GM21576 (cell line): ENCODE data around the gene AP3S1.
A peak's percentile ranks its signal among the peaks of the same experiment; 100 is the strongest.
"Not testable (repeated sequence)": the region's sequence is repeated elsewhere in the genome, so short reads cannot be mapped to it uniquely, and the experiment has no call there.

Experiments
- ATAC-seq: cut with Tn5 transposase; IDR thresholded peaks from one replicate; pipeline ENCODE4 v1.9.1; 2021; ENCODE audit warnings: mild to moderate bottlenecking, moderate library complexity; ENCODE audit not compliant: unreplicated experiment

AP3S1 gene

DNA sequence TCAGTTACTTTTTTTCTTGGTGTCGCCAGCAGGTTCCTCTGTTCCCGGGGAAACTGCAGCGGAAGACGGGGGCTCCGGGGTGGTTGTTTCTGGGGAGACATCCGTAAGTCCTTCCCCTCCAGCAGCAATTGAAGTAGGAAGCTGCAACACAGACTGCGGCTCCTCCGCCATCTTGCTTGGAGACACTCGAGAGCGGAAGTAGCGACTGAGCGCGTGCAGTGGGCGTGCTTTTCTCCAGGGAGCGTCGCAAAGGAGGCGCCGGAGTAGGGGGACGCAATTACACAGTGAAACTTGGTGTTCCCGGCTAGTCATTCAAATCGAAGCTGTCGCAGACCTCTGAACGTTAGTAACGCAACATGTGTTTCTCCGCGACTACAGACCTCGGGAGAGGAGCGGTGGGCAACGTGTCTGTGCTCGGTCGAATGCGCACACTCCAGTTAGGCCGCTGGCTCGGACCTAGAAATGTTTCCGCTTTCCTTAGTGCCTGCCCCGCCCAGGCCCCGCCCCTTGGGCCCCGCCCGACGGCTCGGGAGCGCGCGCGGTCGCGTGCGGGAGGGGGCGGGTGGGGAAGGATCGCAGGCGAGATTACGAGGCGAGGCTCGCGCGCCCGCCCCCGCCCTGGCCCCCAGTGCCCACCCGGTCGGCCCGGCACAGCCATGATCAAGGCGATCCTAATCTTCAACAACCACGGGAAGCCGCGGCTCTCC is at the start of gene AP3S1, which contains the start of gene ATG12:
Gene AP3S1 (plus strand): TSS at position 554 of the 707 bp plus-strand sequence. CDS start 103 bp downstream, at position 657.
Gene ATG12 (minus strand): TSS at position 184 of the 707 bp plus-strand sequence. CDS start 13 bp downstream, at position 171.
- ATAC-seq = peak; percentile 81

DNA sequence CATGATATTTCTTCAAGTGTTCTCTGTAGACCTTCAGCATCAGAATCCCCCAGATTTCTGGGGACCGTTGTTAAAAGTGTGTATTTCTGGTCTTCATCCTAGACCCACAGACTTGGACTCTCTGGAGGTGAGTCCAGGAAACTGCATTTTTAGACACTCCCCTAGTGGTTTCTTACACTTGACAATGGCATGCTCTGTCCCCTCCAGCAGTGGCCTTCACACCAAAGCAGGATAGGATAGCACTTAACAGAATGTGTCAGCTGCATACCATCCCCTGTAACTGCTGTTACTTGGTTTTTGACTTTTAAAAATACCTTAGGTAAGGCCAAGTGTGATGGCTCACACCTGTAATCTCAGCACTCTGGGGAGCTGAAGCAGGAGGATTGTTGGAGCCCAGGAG is 46.0 kb upstream of the AP3S1 start:
- ATAC-seq = no peak

DNA sequence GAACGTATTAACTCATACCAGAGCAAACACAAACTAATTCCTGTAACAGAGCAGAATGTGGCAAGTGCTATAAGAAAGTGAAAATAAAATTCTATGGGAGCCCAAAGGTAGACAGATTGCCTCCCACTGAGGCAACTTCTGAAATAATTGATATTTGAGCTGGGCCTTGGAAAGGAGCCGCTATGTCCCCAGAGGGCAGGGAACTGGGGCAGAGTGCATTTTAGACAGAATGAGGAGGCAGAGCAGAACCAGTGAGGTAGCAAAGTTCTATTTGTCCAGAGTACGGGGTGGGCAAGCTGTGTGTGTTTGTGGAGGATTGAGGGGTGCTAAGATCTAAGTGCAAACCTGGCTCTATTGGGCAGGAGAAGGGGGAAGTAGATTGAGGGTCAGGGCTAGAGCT is 45.1 kb upstream of the AP3S1 start:
- no peak for ATAC-seq

DNA sequence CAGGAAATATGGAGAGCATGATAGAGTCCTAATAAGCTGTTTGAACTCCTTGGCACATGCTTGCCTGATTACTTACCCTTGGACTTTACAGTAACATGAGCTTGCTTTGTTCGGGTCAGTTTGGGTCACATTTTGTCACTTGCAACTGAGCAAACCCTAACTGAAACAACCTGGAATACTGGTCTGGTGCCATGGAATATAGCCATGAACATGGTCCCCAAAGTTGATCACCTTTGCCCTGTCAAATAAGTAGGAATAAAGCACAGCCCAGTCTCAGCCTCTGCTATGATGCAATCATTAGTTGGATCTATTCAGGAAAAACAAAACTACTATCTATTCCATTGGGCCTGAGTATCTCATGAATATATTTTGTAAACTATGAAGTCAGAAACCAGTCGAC is 43.5 kb upstream of the AP3S1 start:
- no peak for ATAC-seq

DNA sequence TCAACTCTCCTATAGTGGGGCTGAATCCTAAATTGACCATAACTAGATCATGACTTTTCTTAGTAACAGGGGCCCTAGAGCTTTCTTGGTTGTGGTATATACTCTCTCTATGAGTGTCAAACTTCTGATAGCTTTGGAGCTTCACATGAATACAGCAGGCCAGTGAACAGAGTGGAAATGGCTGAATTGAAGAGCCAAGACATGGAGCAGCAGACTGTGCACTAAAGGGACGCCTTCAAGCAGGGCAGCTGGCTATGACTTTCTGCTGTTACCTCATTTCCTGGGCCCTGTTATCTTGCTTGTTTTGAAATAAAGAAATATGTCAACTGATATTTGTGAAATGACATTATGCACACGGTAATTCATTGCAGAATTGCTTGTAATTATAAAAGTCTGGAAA is 41.6 kb upstream of the AP3S1 start:
- ATAC-seq = no peak

DNA sequence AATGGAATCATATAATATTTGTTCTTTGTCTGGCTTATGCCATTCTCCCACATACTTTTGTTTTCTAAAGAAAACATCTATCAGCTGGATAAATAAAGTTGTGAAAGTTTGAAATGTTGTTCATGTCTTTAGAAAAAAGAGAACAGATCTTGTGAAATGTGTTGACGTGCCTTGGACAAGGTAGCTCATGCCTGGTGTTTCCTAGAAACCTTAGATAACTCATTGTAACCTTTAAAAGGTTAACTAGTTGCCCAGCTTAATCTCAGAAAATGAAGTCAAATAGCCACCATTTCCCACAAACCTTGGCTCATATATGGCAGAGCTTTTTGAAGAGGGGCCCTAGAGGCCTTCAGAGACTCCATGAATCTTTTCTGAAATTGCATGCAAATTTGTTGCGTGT is 40.6 kb upstream of the AP3S1 start:
- no peak for ATAC-seq

DNA sequence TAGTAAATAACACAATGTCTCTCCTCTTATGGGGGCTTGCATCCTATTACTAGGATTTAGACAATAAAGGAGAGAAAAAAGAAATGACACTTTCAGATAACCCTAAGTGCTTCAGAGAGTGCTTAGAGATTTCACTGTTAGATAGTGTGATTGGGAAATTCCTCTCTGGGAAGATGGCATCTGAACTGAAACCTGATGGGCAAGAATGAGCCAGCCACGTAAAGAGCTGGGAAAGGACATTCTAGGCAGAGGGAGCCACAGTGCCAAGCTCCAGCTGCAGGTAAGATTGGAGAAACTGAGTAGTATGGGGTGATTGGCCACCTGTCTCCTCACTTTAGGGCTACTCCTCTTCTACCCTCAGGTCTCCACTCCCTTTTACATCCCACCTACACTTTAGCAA is 39.8 kb upstream of the AP3S1 start:
- ATAC-seq = no peak

DNA sequence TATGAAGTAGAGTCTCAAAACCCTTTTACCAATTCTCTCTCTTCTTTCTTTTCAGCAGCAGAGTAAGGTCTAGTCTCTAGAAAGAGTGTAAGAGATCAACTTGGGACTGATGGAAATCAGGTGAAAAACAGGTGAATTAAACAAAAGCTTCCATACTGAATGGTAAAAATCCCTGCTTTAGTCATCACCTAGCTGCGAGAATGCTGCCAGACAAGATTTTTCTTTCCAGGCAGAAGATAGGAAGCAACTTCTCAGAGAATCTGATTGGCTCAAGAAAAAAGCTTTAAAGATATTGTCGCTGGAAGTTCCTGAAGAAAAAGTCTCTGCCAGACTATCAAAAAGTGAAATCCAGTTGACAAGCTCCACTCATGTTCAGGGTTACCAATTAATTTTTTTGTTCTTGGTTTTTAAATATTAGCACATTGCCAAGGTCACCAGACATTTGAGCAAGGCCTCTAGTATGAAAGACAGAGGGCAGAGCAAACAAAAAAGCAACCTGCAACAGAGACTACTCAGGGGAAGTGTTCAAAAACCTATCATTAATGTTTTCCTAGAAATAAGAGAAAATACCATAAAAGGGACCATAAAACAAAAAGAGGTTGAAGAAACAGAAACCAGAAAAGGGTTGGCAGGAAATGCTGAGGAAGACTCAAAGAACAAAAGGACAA is 34.6 kb upstream of the AP3S1 start:
- ATAC-seq = no peak

DNA sequence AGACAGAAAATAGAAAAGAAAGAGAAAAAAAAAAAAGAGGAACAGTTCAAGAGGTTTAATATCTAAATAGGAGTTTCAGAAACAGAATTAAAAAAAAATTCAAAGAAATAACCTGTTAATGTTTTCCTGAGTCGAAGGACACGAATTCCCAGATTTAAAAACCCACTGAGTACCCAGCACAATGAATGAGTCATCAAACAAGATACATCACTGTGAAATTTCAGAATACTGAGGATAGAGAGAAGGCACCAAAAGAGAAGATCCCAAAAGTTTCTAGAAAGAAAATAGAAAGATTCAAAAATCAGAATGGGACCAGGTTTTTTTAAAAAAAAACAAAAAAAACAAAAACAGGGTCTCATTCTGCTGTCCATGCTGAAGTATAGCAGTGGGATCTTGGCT is 34.1 kb upstream of the AP3S1 start:
- ATAC-seq = no peak

DNA sequence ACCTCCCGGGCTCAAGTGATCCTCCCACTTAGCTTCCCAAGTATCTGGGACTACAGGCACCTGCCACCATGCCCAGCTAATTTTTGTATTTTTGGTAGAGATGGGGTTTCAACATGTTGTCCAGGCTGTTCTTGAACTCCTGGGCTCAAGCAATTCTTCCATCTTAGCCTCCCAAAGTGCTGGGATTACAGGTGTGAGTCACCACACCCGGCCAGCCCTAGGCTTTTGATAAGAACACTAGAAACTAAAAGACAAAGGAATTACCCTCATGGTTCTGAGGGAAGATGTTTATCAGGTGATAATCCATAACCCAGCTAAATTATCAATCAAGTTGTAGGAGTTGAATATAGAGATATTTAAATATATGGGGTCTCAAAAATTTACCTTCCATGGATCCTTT is 33.7 kb upstream of the AP3S1 start:
- ATAC-seq = not testable (repeated sequence)

DNA sequence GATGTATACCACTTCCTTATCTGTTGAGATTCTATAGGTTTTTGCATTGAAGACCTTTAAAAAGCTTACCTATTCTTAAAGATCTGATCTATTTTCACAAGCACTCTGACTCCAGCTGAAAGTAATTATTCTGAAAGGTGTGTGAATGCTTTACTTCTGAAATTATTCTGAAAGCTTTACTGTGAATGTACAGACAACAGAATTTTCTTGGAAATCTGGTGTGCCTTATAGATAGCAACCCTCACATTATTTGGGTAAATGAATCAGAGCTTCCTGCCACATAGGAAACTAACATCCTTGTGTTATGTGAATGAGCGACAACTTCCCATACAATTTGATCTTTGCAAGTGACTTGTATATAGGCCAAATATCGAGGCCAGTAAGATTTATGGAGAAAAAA is 31.8 kb upstream of the AP3S1 start:
- ATAC-seq = no peak

DNA sequence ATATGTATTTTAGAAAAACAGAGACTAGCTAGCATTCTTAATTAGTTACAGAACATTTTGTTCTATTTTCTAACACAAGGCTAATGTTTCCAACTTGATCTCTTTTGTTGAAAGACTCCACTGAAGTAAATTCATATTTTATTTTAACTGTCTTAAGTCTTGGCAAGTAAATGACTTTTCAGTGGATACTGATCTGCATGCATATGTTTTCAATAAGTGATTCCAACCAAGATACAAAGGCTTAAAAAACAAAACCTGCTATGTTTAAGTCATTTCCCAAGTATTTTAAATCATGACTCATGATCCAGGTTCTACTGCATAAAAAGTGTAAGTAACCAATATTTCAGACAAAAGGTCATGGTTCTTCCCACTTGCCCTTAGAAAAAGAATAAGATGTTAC is 31.0 kb upstream of the AP3S1 start:
- ATAC-seq = no peak

DNA sequence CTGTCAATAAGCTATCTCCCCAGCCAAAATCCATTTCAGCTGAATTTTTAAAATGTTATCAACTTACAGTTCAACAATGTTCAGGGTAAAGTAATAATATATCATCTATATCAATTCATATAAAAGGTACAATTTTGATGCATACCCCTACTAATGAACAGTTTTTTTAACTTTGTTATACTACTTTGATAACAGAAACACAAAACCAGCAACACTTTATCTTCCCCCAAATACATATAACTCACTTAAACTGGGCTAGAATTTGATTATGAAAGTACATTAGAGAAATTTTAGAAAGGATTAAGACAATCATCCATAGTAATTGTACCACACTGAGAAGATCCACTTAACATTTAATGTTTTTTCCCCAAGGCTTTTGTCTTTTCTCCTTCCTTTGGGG is 30.3 kb upstream of the AP3S1 start:
- no peak for ATAC-seq

DNA sequence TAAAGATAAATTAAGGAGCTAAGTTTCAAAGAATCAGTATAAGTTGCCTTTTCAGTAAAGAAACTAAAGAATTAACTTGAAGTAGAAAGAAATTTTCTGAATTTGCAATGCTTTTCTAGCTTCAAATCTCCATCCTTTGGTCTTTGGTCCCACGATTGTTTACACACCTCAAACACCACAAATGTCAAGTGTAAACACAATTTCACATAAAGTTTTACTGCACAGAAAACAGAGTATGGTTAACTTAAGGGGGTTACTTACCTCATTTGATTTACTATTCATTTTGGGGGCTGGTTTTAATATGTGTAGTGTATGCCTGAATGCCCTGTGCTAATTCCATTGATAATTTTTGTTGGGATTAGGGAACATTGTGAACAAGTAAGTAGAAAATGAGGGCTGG is 29.4 kb upstream of the AP3S1 start:
- ATAC-seq = no peak

DNA sequence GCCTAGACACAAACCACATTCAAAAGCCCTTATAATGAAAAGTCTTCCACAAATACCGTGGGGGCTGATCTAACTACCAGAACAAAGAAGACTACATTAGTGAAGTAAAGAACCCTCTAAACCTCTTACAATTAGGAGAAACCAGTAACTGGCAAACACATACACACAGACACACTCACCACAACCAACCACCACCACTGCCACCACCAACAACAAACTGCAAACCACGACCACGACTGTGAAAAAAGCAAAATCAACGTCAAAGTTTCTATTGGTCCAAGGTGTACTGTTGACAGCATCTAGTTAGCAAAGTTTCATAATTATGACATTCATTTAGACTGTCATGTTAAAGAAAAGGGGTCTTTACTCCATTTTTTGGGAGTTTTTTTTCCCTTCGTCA is 28.0 kb upstream of the AP3S1 start:
- ATAC-seq = no peak

DNA sequence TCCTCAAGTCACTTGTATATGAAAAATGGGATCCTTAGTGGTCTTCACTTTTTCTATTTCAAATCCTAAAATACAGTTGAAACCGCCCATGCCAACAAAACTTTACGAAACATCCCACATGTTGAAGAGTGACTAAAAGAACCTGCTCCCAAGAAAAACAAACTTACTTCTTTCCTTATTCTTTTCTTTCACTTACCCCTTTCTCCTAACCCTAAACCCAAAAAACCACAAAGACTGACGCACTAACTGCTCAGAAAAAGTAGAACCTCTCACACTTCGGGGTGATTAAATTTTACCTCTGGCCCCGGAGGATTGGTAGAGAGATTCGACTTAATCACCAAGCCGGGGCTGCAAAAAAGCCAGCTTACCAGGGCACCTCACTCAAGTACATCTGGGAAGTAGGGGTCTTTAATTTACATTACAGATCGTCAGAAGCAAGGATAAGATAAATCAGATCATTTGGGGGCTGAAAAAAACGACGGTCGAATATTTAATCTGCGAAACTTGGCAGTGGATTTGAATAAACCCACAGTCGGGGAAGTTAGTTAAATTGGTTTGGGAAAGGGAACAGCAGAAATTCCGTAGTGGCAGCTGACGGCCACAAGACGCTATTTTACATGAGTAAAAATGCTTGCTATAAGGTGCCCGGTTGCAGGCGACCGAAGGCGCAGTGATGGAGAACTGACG is 26.6 kb upstream of the AP3S1 start:
- peak; percentile 21 for ATAC-seq

DNA sequence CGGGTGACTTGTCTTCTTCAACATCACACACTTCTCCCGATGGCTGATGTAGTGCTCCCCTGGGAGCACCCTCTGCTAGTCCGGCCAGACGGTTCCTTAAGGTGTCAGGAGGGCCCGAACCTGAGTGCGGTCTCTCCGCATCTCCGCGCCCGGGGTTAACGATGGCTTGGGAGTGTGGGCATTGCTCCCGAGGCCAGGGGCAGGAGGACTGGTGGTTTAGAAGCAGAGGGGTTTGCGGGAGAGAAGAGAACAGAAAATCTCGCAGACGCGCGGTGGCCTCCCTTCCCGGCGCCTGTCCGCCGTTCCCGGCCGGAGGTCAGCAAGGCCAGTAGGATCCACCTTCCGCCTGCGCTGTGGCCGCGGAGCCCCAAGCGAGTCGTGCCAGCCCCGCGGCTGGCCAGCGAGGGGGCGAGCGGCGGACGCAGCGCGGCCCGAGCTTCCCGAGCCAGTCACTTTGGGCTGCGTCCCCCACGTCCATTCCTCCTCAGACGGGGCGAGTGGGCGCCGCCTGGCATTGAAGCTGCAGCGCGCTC is 26.0 kb upstream of the AP3S1 start:
- no peak for ATAC-seq

DNA sequence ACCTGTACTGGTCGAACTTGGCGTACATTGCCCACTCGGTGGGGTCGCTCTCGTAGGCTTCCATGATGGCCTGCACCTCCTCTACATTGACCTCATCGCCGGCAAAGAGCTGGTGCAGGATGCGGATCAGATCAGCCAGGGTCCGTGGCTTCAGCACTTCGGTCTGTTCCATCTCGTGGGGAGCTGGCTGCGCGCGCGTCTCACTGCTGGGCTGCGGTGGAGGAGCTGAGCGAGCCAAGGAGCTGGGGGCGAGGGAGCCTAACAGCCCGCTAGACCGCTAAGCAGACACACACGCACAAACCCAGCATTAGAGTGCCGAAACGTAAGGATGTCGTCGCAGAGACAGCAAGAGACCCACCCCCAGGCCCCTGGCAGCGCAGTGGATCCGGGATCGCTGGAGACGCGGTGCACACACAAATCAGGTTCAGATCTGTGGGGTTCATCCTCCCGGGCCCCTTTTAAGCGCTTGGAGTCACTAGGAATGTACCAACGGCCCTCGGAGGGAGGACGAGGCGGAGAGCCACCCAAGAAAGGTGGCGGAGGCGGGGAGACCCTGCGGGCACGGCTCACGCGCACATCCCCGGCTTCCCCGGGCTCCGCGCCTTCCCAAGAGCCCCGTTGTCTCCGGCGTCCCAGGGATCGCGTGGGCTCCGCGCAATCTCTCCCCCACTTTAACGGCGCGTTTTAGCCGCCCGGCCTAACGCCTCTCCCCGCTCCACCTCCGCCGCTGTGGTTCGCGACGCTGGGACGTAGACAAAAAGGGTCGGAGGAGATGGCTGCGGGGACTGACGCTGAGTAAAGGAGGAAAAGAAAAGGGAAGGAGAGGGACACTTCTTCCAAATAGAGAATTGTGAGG is 25.3 kb upstream of the AP3S1 start, which contains the start of gene CDO1:
Gene CDO1 (minus strand): TSS at position 434 of the 856 bp plus-strand sequence. CDS start 262 bp downstream, at position 172.
- peak; percentile 48 for ATAC-seq

DNA sequence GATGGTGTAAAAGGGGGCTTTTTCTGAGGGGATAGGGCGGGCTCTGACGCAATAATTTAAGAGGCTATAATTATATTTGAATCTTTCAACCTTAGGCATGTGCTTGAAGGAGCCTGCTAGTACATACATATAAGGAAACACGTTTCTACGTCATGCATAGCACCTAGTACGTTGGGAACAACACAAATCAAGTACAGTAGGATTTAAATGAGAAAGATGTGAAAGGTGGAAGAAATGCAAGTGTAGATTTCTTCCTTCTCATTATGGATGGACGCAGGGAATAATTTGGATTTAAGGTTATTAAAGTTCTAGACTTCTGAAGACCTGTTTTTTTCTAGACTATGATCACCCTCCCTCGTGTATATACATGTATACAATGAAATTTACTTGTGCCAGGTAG is 24.3 kb upstream of the AP3S1 start:
- ATAC-seq = no peak

DNA sequence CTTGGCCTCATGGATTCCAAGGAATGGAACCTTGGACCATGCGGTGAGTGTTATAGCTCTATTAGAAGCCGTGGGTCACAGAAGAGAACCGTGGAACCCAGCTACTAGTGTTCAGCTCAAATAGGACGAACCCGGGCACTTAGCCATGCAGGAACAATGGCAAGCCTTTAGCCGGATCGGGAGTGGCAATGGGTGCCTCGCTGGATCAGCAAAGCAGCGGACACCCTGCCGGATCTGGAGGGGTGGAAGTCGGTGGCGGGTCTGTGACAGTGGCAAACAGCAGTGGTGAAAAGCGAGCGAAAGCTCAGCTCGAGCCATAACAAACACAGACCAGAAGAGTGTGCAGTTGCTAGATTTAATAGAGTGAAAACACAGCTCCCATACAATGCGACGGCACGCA is 22.9 kb upstream of the AP3S1 start:
- ATAC-seq = no peak

DNA sequence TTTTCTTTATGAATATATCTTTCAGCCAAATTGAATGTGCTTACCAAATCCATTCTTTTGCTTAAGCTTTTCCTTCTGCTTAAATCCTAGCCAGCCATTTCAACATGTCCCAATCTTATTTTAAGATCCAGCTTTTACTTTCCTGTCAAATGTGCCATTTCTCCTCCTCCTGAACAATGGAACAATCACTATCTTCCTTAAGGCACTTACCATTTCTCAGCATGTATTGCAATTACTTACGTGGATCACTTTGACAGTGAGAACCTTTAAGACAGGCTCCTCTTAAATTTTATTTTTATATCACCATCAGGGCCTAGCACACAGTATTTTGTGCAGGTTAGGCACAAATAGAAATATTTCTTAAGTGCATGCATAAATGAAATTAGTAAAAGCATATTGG is 20.9 kb upstream of the AP3S1 start:
- ATAC-seq = no peak
